ENCODE results near the gene JAG2. TPM values are rescaled to one million over a fixed set of nuclear protein-coding genes. Genes with fewer than 3 reads are reported as not detected.

The JAG2 gene
- total RNA-seq, 1 experiment from 2014 or later: 43.7 TPM

GRCh38 chr14:105195522-105196264 is 27.1 kb upstream of the JAG2 start:
- intact Hi-C loops (cut with micrococcal nuclease; ENCODE audit: unreplicated experiment) (no loop called here), in situ Hi-C loops (cut with HindIII; ENCODE audit: low pct_unique_long_range_greater_than_20kb, low sequenced_read_pairs) (no loop called here)
- no peaks in the 10 kb centered on the region for H3K27me3 ChIP-seq (ENCODE audit: control insufficient read depth, insufficient read depth, low read length)
- no peak overlapping the region for H3K4me3 ChIP-seq (ENCODE audit: low read depth in 2 of 2, low read length in 2 of 2)
- no peak overlapping the region for H3K27ac ChIP-seq (ENCODE audit: low read length)
- H3K9me3 ChIP-seq (ENCODE audit: control insufficient read depth, insufficient read depth, low read depth, low read length): no peaks in the 10 kb centered on the region
- no peaks in the 10 kb centered on the region for H3K36me3 ChIP-seq (ENCODE audit: control insufficient read depth, insufficient read depth, low read length)
- CTCF ChIA-PET: interaction anchor here (1.0 kb wide), 1 partner anchor 105 kb away, joined by 3 read pairs; no protein-coding TSS in a partner anchor
- no TSS peak for BruUV-seq (replicated peaks)
- TF ChIP-seq SIN3A (IDR thresholded peaks at IDR 0.05; ENCODE audit: borderline replicate concordance, insufficient read depth, low read depth, low read length): no peak
- TF ChIP-seq POLR2AphosphoS5 (IDR thresholded peaks at IDR 0.05; ENCODE audit: low read depth, low read length): no peak
- TF ChIP-seq REST (IDR thresholded peaks at IDR 0.05; ENCODE audit: insufficient read depth in 1 of 2, low read depth in 2 of 2, low read length in 1 of 2): no peak
- TF ChIP-seq CTCF (IDR thresholded peaks at IDR 0.05): no peak
- TF ChIP-seq TCF7L2 (IDR thresholded peaks at IDR 0.05; ENCODE audit: low read depth, low read length): no peak
- DNase-seq (ENCODE audit: low read depth, low spot score) (no peak), ATAC-seq (no peak)
- POLR2A ChIA-PET: interaction anchor here (0.6 kb wide), 1 partner anchor 59 kb away, joined by 4 read pairs; no protein-coding TSS in a partner anchor
- peaks cover 4% of the 10 kb centered on the region; the same call in 1 of the 2 replicates for H3K4me1 ChIP-seq (ENCODE audit: control insufficient read depth, insufficient read depth, low read length)

GRCh38 chr14:105195051-105195450 is 26.5 kb upstream of the JAG2 start:
- no peak for ATAC-seq
- DNase-seq (ENCODE audit: low read depth, low spot score): no peak
- Histone ChIP-seq H3K27ac (ENCODE audit: low read length) (no peak overlapping the region), H3K36me3 (ENCODE audit: control insufficient read depth, insufficient read depth, low read length) (no peaks in the 10 kb centered on the region), H3K4me3 (ENCODE audit: low read depth in 2 of 2, low read length in 2 of 2) (no peak overlapping the region), H3K4me1 (ENCODE audit: control insufficient read depth, insufficient read depth, low read length) (peaks cover 4% of the 10 kb centered on the region; the same call in 1 of the 2 replicates), H3K9me3 (ENCODE audit: control insufficient read depth, insufficient read depth, low read depth, low read length) (no peaks in the 10 kb centered on the region), H3K27me3 (ENCODE audit: control insufficient read depth, insufficient read depth, low read length) (no peaks in the 10 kb centered on the region)
- in situ Hi-C loops (cut with HindIII; ENCODE audit: low pct_unique_long_range_greater_than_20kb, low sequenced_read_pairs) (no loop called here), intact Hi-C loops (cut with micrococcal nuclease; ENCODE audit: unreplicated experiment) (no loop called here)
- TF ChIP-seq REST (IDR thresholded peaks at IDR 0.05; ENCODE audit: insufficient read depth in 1 of 2, low read depth in 2 of 2, low read length in 1 of 2) (no peak), CTCF (IDR thresholded peaks at IDR 0.05) (no peak), POLR2AphosphoS5 (IDR thresholded peaks at IDR 0.05; ENCODE audit: low read depth, low read length) (no peak), TCF7L2 (IDR thresholded peaks at IDR 0.05; ENCODE audit: low read depth, low read length) (no peak), SIN3A (IDR thresholded peaks at IDR 0.05; ENCODE audit: borderline replicate concordance, insufficient read depth, low read depth, low read length) (no peak)
- no TSS peak for BruUV-seq (replicated peaks)
- ChIA-PET POLR2A (interaction anchor here (0.6 kb wide), 1 partner anchor 60 kb away, joined by 4 read pairs; no protein-coding TSS in a partner anchor), CTCF (interaction anchor here (1.0 kb wide), 1 partner anchor 105 kb away, joined by 3 read pairs; no protein-coding TSS in a partner anchor)

Data from Panc1 (cell line).